HG03565 (cell line): Measurements from ENCODE around the gene RBM25.

Source experiments
- ATAC-seq: cut with Tn5 transposase; IDR thresholded peaks from one replicate; pipeline ENCODE4 v1.9.1; 2021; ENCODE audit warnings: mild to moderate bottlenecking, moderate library complexity; ENCODE audit not compliant: unreplicated experiment

RBM25 gene

GRCh38 chr14:73102806-73103497 lies 44.6 kb downstream of the RBM25 start:
- ATAC-seq, result no peak

- ATAC-seq, result no peak
These were observed 46.7 kb downstream of the RBM25 start for GRCh38 chr14:73105050-73105449.

- no peak for ATAC-seq
These were observed 47.4 kb downstream of the RBM25 start for GRCh38 chr14:73105727-73106126.

GRCh38 chr14:73116079-73116665 lies 57.8 kb downstream of the RBM25 start:
- no peak for ATAC-seq

GRCh38 chr14:73124180-73124894 lies 66.0 kb downstream of the RBM25 start:
- ATAC-seq, result no peak

GRCh38 chr14:73125169-73125588 lies 66.8 kb downstream of the RBM25 start:
- no peak for ATAC-seq

- no peak for ATAC-seq
These were observed 67.4 kb downstream of the RBM25 start for GRCh38 chr14:73125746-73126145.

- no peak for ATAC-seq
These were observed 75.5 kb downstream of the RBM25 start for GRCh38 chr14:73133795-73134194.

GRCh38 chr14:73136085-73136386 lies 77.7 kb downstream of the RBM25 start:
- ATAC-seq, result no peak

- ATAC-seq, result peak; percentile 81
These were observed 78.3 kb downstream of the RBM25 start, which contains the start of gene PSEN1 for GRCh38 chr14:73136387-73137225. TSS of gene PSEN1 (plus strand) at chr14:73136507. CDS start at chr14:73148020, 11,513 bp downstream.

GRCh38 chr14:73140811-73141323 lies 82.5 kb downstream of the RBM25 start:
- no peak for ATAC-seq

- ATAC-seq, result no peak
These were observed 83.9 kb downstream of the RBM25 start for GRCh38 chr14:73142216-73142615.

GRCh38 chr14:73143003-73143402 lies 84.7 kb downstream of the RBM25 start:
- no peak for ATAC-seq

GRCh38 chr14:73143617-73144016 lies 85.3 kb downstream of the RBM25 start:
- no peak for ATAC-seq

GRCh38 chr14:73145371-73145770 lies 87.0 kb downstream of the RBM25 start:
- no peak for ATAC-seq

- ATAC-seq, result no peak
These were observed 87.8 kb downstream of the RBM25 start for GRCh38 chr14:73146111-73146510.

GRCh38 chr14:73149753-73150152 lies 91.4 kb downstream of the RBM25 start:
- ATAC-seq, result no peak

- ATAC-seq, result no peak
These were observed 94.9 kb downstream of the RBM25 start for GRCh38 chr14:73153272-73153671.

- ATAC-seq, result no peak
These were observed 103.9 kb downstream of the RBM25 start for GRCh38 chr14:73162251-73162650.

GRCh38 chr14:73166399-73166798 lies 108.1 kb downstream of the RBM25 start:
- no peak for ATAC-seq

GRCh38 chr14:73167727-73168126 lies 109.4 kb downstream of the RBM25 start:
- no peak for ATAC-seq
